SK-N-SH (cell line): ENCODE results near the gene MAPK13. TPM values are rescaled to one million over a fixed set of nuclear protein-coding genes. Genes with fewer than 3 reads are reported as not detected.

Experiments
- CTCF ChIA-PET: fragments of 300-600, 350-600 bp; formaldehyde crosslinking; extraction: SDS; loops from one replicate; lab custom pipeline; 2021; lab: Yijun Ruan, JAX
- POLR2A ChIA-PET: fragments of 350-600 bp; sonication (Branson Sonifier 250); formaldehyde crosslinking; extraction: SDS; loops from one replicate; lab custom pipeline; 2020; ENCODE audit warnings: antibody characterized with exemption, inconsistent platforms; lab: Yijun Ruan, JAX
- DNase-seq: peaks from one replicate; pipeline ENCODE4 v3.0.0; 2012
- H2AFZ ChIP-seq: fragments of 200-600 bp; sonication (generic); 2 replicates; pipeline ENCODE4 v1.8.1; 2016; ENCODE audit warnings: antibody characterized with exemption, mild to moderate bottlenecking, low read depth
- H3F3A ChIP-seq: fragments of 200-600 bp; sonication (generic); replicated peaks from 2 replicates; pipeline ENCODE3; 2016; ENCODE audit warnings: antibody characterized with exemption, mild to moderate bottlenecking; ENCODE audit not compliant: insufficient read depth
- H3K27ac ChIP-seq, 2 experiments: fragments of 200-500 bp in 1 of 2; fragments of 200-600 bp in 1 of 2; sonication (Bioruptor generic) in 1 of 2; sonication (generic), shearing (Covaris generic) in 1 of 2; 2 replicates each; pipeline versions ENCODE4 v1.5.1 to v1.6.1; 2014 to 2016; ENCODE audit warnings: low read depth in 2 of 2, inconsistent platforms in 1 of 2, low read length in 1 of 2, mild to moderate bottlenecking in 1 of 2, mixed read lengths in 1 of 2
- H3K27me3 ChIP-seq: fragments of 200-600 bp; sonication (generic), shearing (Covaris generic); 2 replicates; pipeline ENCODE4 v1.6.1; 2016; ENCODE audit warnings: mixed run types; ENCODE audit not compliant: insufficient read depth
- H3K36me3 ChIP-seq, 2 experiments: fragments of 200-500 bp in 1 of 2; fragments of 200-600 bp in 1 of 2; sonication (Bioruptor generic) in 1 of 2; sonication (generic) in 1 of 2; replicated peaks in 1 of 2; 2 replicates each; pipeline versions ENCODE3 to v1.5.1; 2014 to 2016; ENCODE audit warnings: low read length in 1 of 2, mild to moderate bottlenecking in 1 of 2; ENCODE audit not compliant: insufficient read depth in 2 of 2, control insufficient read depth in 1 of 2
- H3K4me1 ChIP-seq, 2 experiments: fragments of 200-500 bp in 1 of 2; fragments of 200-600 bp in 1 of 2; sonication (Bioruptor generic) in 1 of 2; sonication (generic), shearing (Covaris generic) in 1 of 2; 2 replicates each; pipeline versions ENCODE4 v1.5.1 to v1.6.1; 2014 to 2016; ENCODE audit warnings: low read depth in 1 of 2, low read length in 1 of 2, mixed run types in 1 of 2; ENCODE audit not compliant: insufficient read depth in 2 of 2, control insufficient read depth in 1 of 2
- H3K4me2 ChIP-seq: fragments of 200-600 bp; sonication (generic), shearing (Covaris generic); 2 replicates; pipeline ENCODE4 v1.6.1; 2017; ENCODE audit warnings: mixed run types
- H3K4me3 ChIP-seq, 2 experiments: fragments of 200-500 bp in 1 of 2; fragments of 200-600 bp in 1 of 2; sonication (Bioruptor generic) in 1 of 2; sonication (generic), shearing (Covaris generic) in 1 of 2; 2 replicates each; pipeline versions ENCODE4 v1.5.1 to v1.8.1; 2014 to 2016; ENCODE audit warnings: low read depth in 2 of 2, inconsistent platforms in 1 of 2, low read length in 1 of 2, mild to moderate bottlenecking in 1 of 2, mixed read lengths in 1 of 2, moderate library complexity in 1 of 2
- H3K79me2 ChIP-seq: fragments of 200-600 bp; sonication (generic); 2 replicates; pipeline ENCODE4 v1.8.1; 2017; ENCODE audit warnings: mild to moderate bottlenecking; ENCODE audit not compliant: insufficient read depth
- H3K9ac ChIP-seq: fragments of 200-600 bp; sonication (generic); 2 replicates; pipeline ENCODE4 v1.6.1; 2017; ENCODE audit warnings: mixed run types
- H3K9me2 ChIP-seq: fragments of 200-600 bp; sonication (generic); 2 replicates; pipeline ENCODE4 v1.6.1; 2017; ENCODE audit warnings: mixed run types
- H3K9me3 ChIP-seq: fragments of 200-600 bp; sonication (generic); 2 replicates; pipeline ENCODE4 v1.6.1; 2017; ENCODE audit warnings: mixed run types, mild to moderate bottlenecking, moderate library complexity
- H4K20me1 ChIP-seq: fragments of 200-600 bp; sonication (generic); 2 replicates; pipeline ENCODE4 v1.6.1; 2017; ENCODE audit warnings: mild to moderate bottlenecking, mixed run types; ENCODE audit not compliant: insufficient read depth
- NFIC ChIP-seq: IDR thresholded peaks from 2 replicates; pipeline ENCODE4 v1.4.0; 2012; ENCODE audit warnings: borderline replicate concordance
- POLR2AphosphoS5 ChIP-seq: IDR thresholded peaks from 2 replicates; pipeline ENCODE4 v1.6.1; 2012; ENCODE audit warnings: low read depth, low read length
- RAD21 ChIP-seq: IDR thresholded peaks from 2 replicates; pipeline ENCODE4 v1.6.1; 2012; ENCODE audit warnings: mild to moderate bottlenecking, low read length
- RFX5 ChIP-seq: IDR thresholded peaks from 2 replicates; pipeline ENCODE4 v1.6.1; 2012; ENCODE audit warnings: mild to moderate bottlenecking, improper control_type of control experiment, low read length
- SIN3A ChIP-seq: IDR thresholded peaks from 2 replicates; pipeline ENCODE4 v1.6.1; 2012; ENCODE audit warnings: low read depth, mild to moderate bottlenecking, low read length, moderate library complexity, borderline replicate concordance
- SMC3 ChIP-seq: IDR thresholded peaks from 2 replicates; pipeline ENCODE4 v1.6.1; 2012; ENCODE audit warnings: low read depth, low read length, improper control_type of control experiment
- WGBS: methylation state at CpG from one replicate; pipeline ENCODE4 v1.1.6; 2017; ENCODE audit warnings: low lambda C conversion rate; 5-methylcytosine and 5-hydroxymethylcytosine counted together
- polyA plus RNA-seq, 3 experiments: library from polyadenylated mRNA; depleted of rRNA; stranded (reverse); fragments of >200 nt; gene quantifications; 2 replicates each; pipeline ENCODE4 v1.2.3, GENCODE V29; 2012
- TF ChIP-seq, protein P1 (sequence below): fragments of 150-350 bp; IDR thresholded peaks from 2 replicates; pipeline ENCODE4 v1.6.1; 2017; ENCODE audit warnings: antibody characterized with exemption, low read length, low read depth, borderline replicate concordance
- TF ChIP-seq, protein P2 (sequence below): IDR thresholded peaks from 2 replicates; pipeline ENCODE4 v1.6.1; 2012; ENCODE audit warnings: mild to moderate bottlenecking, low read depth, low read length, moderate library complexity

The MAPK13 gene
- polyA plus RNA-seq, 1 of the 3 experiments (the other 2 are of a cell fraction): 2.3 TPM

DNA sequence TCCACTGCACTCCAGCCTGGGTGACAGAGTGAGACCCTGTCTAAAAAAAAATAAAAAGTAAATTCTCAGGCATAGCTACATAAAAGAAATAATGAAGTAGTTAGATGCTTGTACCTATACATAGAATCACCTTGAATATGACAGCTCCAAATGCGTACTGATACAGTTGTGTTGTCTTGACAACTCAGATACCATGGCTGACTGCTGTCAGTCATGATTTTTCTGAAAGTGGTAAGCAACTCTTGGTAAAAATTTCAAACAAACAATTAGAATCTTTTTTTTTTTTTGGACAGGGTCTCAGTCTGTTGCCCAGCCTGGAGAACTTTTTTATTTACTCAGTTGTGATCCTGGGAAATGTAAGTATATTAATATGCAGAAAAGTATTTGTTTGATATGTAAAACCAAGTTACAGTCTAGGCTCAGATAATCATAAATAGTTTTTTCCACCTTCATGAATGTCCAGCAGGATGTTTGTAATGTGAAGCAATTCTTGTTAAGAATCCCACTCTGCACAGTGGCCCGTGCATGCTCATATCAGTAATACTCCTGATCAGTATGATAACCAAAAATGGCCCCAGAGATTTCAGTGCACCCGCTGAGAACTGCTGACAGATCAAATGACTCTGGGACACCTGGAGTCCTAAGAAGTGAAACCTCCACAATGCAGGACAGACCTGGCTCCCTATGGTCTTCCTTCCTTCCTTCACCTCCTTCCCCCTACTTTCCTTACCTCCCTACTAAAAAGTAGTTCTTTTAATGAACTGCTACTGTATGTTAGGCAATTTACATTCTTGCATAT lies 14.0 kb upstream of the MAPK13 start:
- POLR2A ChIA-PET: no interaction called here

DNA sequence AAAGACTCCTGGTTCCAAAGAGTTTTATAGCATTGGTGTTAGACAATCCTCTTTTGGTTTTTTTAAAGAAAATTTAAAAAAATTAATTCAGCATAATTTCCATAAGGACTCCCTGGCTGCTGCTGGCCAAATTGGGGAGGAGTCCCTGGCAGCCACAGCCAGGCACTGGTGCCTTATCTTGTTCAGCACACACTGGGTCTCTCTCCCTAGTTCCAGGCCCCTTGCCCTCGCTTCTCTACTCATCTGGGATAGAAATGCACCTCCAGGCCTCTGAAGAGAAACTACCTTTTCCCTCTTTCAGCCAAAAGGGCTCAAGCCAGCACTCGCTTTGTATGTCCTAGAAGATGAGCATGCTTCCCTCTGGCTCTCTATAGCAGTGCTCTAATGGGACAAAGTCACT lies 13.4 kb upstream of the MAPK13 start:
- H3K9me2 ChIP-seq: no peaks in the 10 kb centered on the region
- H3K79me2 ChIP-seq: no peaks in the 10 kb centered on the region
- no peak for DNase-seq
- peaks cover 8% of the 10 kb centered on the region for H3F3A ChIP-seq
- H3K4me1 ChIP-seq: peaks cover 0 to 19% of the 10 kb centered on the region in 2 experiments; a peak in 1 of 4 replicates
- no peak overlapping the region for H3K4me3 ChIP-seq
- H3K27me3 ChIP-seq: no peaks in the 10 kb centered on the region
- H3K4me2 ChIP-seq: no peak overlapping the region
- H3K9me3 ChIP-seq: no peaks in the 10 kb centered on the region
- TF ChIP-seq POLR2AphosphoS5 (no peak), RAD21 (no peak), SMC3 (no peak), RFX5 (no peak)
- TF ChIP-seq, protein P1, sequence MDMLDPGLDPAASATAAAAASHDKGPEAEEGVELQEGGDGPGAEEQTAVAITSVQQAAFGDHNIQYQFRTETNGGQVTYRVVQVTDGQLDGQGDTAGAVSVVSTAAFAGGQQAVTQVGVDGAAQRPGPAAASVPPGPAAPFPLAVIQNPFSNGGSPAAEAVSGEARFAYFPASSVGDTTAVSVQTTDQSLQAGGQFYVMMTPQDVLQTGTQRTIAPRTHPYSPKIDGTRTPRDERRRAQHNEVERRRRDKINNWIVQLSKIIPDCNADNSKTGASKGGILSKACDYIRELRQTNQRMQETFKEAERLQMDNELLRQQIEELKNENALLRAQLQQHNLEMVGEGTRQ: no peak
- TF ChIP-seq, protein P2, sequence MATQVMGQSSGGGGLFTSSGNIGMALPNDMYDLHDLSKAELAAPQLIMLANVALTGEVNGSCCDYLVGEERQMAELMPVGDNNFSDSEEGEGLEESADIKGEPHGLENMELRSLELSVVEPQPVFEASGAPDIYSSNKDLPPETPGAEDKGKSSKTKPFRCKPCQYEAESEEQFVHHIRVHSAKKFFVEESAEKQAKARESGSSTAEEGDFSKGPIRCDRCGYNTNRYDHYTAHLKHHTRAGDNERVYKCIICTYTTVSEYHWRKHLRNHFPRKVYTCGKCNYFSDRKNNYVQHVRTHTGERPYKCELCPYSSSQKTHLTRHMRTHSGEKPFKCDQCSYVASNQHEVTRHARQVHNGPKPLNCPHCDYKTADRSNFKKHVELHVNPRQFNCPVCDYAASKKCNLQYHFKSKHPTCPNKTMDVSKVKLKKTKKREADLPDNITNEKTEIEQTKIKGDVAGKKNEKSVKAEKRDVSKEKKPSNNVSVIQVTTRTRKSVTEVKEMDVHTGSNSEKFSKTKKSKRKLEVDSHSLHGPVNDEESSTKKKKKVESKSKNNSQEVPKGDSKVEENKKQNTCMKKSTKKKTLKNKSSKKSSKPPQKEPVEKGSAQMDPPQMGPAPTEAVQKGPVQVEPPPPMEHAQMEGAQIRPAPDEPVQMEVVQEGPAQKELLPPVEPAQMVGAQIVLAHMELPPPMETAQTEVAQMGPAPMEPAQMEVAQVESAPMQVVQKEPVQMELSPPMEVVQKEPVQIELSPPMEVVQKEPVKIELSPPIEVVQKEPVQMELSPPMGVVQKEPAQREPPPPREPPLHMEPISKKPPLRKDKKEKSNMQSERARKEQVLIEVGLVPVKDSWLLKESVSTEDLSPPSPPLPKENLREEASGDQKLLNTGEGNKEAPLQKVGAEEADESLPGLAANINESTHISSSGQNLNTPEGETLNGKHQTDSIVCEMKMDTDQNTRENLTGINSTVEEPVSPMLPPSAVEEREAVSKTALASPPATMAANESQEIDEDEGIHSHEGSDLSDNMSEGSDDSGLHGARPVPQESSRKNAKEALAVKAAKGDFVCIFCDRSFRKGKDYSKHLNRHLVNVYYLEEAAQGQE: no peak
- CTCF ChIA-PET: no interaction called here
- no peak overlapping the region for H2AFZ ChIP-seq
- POLR2A ChIA-PET: no interaction called here
- peaks cover 4 to 6% of the 10 kb centered on the region in 2 experiments for H3K36me3 ChIP-seq
- no peak overlapping the region for H3K9ac ChIP-seq
- H3K27ac ChIP-seq: no peak overlapping the region; a peak in 1 of 4 replicates
- H4K20me1 ChIP-seq: no peaks in the 10 kb centered on the region
- WGBS: 90% methylated on average over 2 of the region's 2 CpGs

More for the DNA sequence above, 14.0 kb upstream of the MAPK13 start:
- no peak overlapping the region for H3K4me3 ChIP-seq
- H3K79me2 ChIP-seq: no peaks in the 10 kb centered on the region
- peaks cover 9 to 11% of the 10 kb centered on the region in 2 experiments for H3K36me3 ChIP-seq
- H3K27ac ChIP-seq: no peak overlapping the region
- H4K20me1 ChIP-seq: no peaks in the 10 kb centered on the region
- peaks cover 0 to 21% of the 10 kb centered on the region in 2 experiments; a peak in 2 of 4 replicates for H3K4me1 ChIP-seq
- H3K27me3 ChIP-seq: no peaks in the 10 kb centered on the region
- peaks cover 8% of the 10 kb centered on the region for H3F3A ChIP-seq
- H3K9ac ChIP-seq: no peak overlapping the region
- DNase-seq: no peak
- H3K9me2 ChIP-seq: no peaks in the 10 kb centered on the region
- no peak overlapping the region for H3K4me2 ChIP-seq
- TF ChIP-seq, protein P2: no peak
- TF ChIP-seq NFIC: no peak
- no peak for TF ChIP-seq POLR2AphosphoS5
- no peak for TF ChIP-seq SIN3A
- TF ChIP-seq, all 33 proteins: peak for 0
- Histone ChIP-seq H2AFZ (no peak overlapping the region), H3K9me3 (no peaks in the 10 kb centered on the region)
- 87% methylated on average over 3 of the region's 3 CpGs for WGBS
- CTCF ChIA-PET: interaction anchor here (0.7 kb wide), 1 partner anchor 186 kb away, joined by 5 read pairs; no protein-coding TSS in a partner anchor
